Measurements from ENCODE around the gene SLC2A9.
"Not testable (repeated sequence)": the region's sequence is repeated elsewhere in the genome, so short reads cannot be mapped to it uniquely, and the experiment has no call there.

Gene SLC2A9

DNA sequence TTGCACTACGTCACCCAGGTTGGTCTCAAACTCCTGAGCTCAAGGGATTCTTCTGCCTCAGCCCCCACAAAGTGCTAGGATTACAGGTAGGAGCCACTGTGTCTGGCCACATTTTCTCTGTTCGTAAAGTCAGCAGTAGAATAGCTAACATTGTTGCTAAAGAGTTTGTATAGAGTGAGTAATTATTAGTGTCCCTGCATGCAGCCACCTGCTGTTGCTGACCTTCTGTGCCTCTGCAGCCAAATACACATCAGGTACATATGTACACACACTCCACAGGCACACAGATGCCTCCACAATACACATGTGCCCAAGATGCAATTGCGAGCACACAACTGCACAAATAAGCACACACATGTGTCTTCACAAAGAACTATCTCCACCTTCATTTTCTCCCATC lies 228.9 kb downstream of the SLC2A9 start:
- no peak for TF ChIP-seq CTCF (IDR thresholded peaks at IDR 0.05; ENCODE audit: control insufficient read depth, extremely low read depth, insufficient read depth)
- no peak for DNase-seq (ENCODE audit: low read depth)
- no peak overlapping the region for H3K4me3 ChIP-seq (ENCODE audit: low read depth, low read length)

DNA sequence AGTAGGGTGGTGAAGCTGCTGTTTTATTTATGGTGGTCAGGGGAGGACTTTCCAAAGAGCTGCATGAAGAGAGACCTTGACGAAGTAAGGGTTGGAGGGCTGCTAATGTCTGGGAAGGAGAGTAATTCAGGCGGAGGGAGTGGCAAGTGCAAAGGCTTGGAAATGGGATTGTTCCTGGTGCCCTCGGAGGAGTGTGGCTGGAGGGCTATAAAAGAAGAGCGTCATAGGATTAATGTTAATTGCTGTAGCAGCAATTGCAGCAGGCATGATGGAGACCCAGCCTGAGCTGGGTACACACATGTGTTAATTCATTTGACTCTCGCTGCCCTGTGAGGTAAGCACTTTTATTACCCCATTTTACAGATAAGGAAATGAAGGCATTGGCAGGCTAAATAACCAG lies 235.4 kb downstream of the SLC2A9 start:
- not testable (repeated sequence) for DNase-seq (ENCODE audit: low read depth)

DNA sequence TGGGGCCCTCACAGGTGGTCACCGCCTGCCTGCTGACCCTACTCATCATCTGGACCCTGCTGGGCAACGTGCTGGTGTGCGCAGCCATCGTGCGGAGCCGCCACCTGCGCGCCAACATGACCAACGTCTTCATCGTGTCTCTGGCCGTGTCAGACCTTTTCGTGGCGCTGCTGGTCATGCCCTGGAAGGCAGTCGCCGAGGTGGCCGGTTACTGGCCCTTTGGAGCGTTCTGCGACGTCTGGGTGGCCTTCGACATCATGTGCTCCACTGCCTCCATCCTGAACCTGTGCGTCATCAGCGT lies 239.2 kb downstream of the SLC2A9 start:
- no peak overlapping the region for H3K4me3 ChIP-seq (ENCODE audit: low read depth, low read length)
- no peak for TF ChIP-seq CTCF (IDR thresholded peaks at IDR 0.05; ENCODE audit: control insufficient read depth, extremely low read depth, insufficient read depth)
- DNase-seq (ENCODE audit: low read depth): no peak

More for the DNA sequence above, 235.4 kb downstream of the SLC2A9 start:
- H3K4me3 ChIP-seq (ENCODE audit: low read depth, low read length): not testable (repeated sequence)

- TF ChIP-seq CTCF (IDR thresholded peaks at IDR 0.05; ENCODE audit: control insufficient read depth, extremely low read depth, insufficient read depth): no peak
- H3K4me3 ChIP-seq (ENCODE audit: low read depth, low read length): no peak within 1 kb of the TSS
- no peak for DNase-seq (ENCODE audit: low read depth)
Measured at GRCh38 chr4:9781343-9782135, 239.8 kb downstream of the SLC2A9 start, which contains the start of gene DRD5. Gene DRD5, plus strand, starts transcription at chr4:9781634. Its CDS starts 396 bp downstream, at chr4:9782030.

Measured in LNCaP clone FGC (cell line).